K562 (cell line): ENCODE data around the gene LRRC47. TPM values are rescaled to one million over a fixed set of nuclear protein-coding genes. Genes with fewer than 3 reads are reported as not detected.
A peak's percentile ranks its signal among the peaks of the same experiment; 100 is the strongest.

Experiments used
- ATAC-seq: fragments of 200-7000 bp; cut with Tn5 transposase; 3 replicates; pipeline ENCODE4 v1.9.1; 2020; ENCODE audit warnings: moderate library complexity
- BruUV-seq: library from RNA; stranded (reverse); fragments of 400-500 nt; replicated peaks from 2 replicates; lab custom pipeline; 2021; lab: Mats Ljungman, UMichigan
- CTCF ChIA-PET: fragments of 300-600 bp; formaldehyde crosslinking; extraction: SDS; loops from one replicate; lab custom pipeline; 2021; ENCODE audit warnings: low intra/inter-chr PET ratio; lab: Yijun Ruan, JAX
- POLR2A ChIA-PET: fragments of 300-600, 350-650 bp; sonication (Branson Sonifier 250); formaldehyde crosslinking; extraction: SDS; loops from one replicate; lab custom pipeline; 2021; ENCODE audit warnings: antibody characterized with exemption, inconsistent platforms; lab: Yijun Ruan, JAX
- DNase-seq, 4 experiments: peaks; one replicate each; pipeline versions ENCODE4 v3.0.0 to v3.0.0-alpha.2; 2011 to 2018; ENCODE audit warnings: low spot score in 3 of 4, mixed read lengths in 3 of 4; ENCODE audit errors: extremely low read depth in 1 of 4
- FAIRE-seq: peaks from 2 replicates; lab custom pipeline; 2011; peaks lifted over from hg19 to GRCh38; lab: Jason Lieb, UNC
- H2AFZ ChIP-seq: 2 replicates; pipeline ENCODE4 v1.6.0; 2011; ENCODE audit warnings: low read depth, low read length, control low read depth, inconsistent platforms
- H3K27ac ChIP-seq: fragments of 200-600 bp; 3 replicates; pipeline ENCODE4 v1.8.0; 2011; ENCODE audit warnings: low read depth, mild to moderate bottlenecking, control low read depth, inconsistent platforms, low read length, moderate library complexity, mixed read lengths; ENCODE audit errors: extremely low read depth
- H3K27me3 ChIP-seq, 2 experiments: fragments of 300-600 bp in 1 of 2; 2 replicates in 1 of 2; 3 replicates in 1 of 2; pipeline versions ENCODE4 v1.6.0 to v1.8.0; 2011; ENCODE audit warnings: inconsistent platforms in 2 of 2, low read length in 2 of 2, mild to moderate bottlenecking in 1 of 2, mixed read lengths in 1 of 2, moderate library complexity in 1 of 2; ENCODE audit not compliant: control insufficient read depth in 2 of 2, insufficient read depth in 2 of 2
- H3K36me3 ChIP-seq: fragments of 300-600 bp; 3 replicates; pipeline ENCODE4 v1.8.0; 2011; ENCODE audit warnings: mild to moderate bottlenecking, low read length, inconsistent platforms; ENCODE audit not compliant: control insufficient read depth, insufficient read depth
- H3K4me1 ChIP-seq, 2 experiments: fragments of 200-600 bp in 1 of 2; replicated peaks in 1 of 2; 2 replicates in 1 of 2; 3 replicates in 1 of 2; pipeline versions ENCODE4 v1.5.1 to v1.8.0; 2011; ENCODE audit warnings: inconsistent platforms in 2 of 2, low read length in 2 of 2, mild to moderate bottlenecking in 1 of 2, mixed read lengths in 1 of 2, moderate library complexity in 1 of 2; ENCODE audit not compliant: control insufficient read depth in 2 of 2, insufficient read depth in 2 of 2
- H3K4me2 ChIP-seq: 2 replicates; pipeline ENCODE4 v1.6.1; 2011; ENCODE audit warnings: low read length, control low read depth, inconsistent platforms, mixed read lengths; ENCODE audit not compliant: insufficient read depth
- H3K4me3 ChIP-seq: fragments of 200-600 bp; sonication (generic), shearing (Covaris generic); 2 replicates; pipeline ENCODE4 v1.5.1; 2016; ENCODE audit warnings: control low read depth, inconsistent platforms
- H3K79me2 ChIP-seq: fragments of 200-600 bp; 3 replicates; pipeline ENCODE4 v1.8.0; 2011; ENCODE audit warnings: low read length, inconsistent platforms; ENCODE audit not compliant: control insufficient read depth, insufficient read depth
- H3K9ac ChIP-seq, 2 experiments: 2 replicates each; pipeline versions ENCODE4 v1.6.0 to v1.6.1; 2011; ENCODE audit warnings: low read depth in 2 of 2, low read length in 2 of 2, control low read depth in 1 of 2, inconsistent platforms in 1 of 2, mild to moderate bottlenecking in 1 of 2, mixed read lengths in 1 of 2; ENCODE audit not compliant: insufficient read depth in 1 of 2
- H3K9me1 ChIP-seq: one replicate; pipeline ENCODE4 v1.6.0; 2011; ENCODE audit warnings: inconsistent platforms, mild to moderate bottlenecking, low read length, moderate library complexity; ENCODE audit not compliant: control insufficient read depth, insufficient read depth
- H3K9me3 ChIP-seq: replicated peaks from 2 replicates; pipeline ENCODE4 v1.5.1; 2011; ENCODE audit warnings: low read depth, low read length, inconsistent platforms; ENCODE audit not compliant: control insufficient read depth, insufficient read depth
- H4K20me1 ChIP-seq: replicated peaks from 2 replicates; pipeline ENCODE4 v1.6.1; 2011; ENCODE audit warnings: low read length, inconsistent platforms, mixed read lengths; ENCODE audit not compliant: control insufficient read depth, insufficient read depth
- AFF1 ChIP-seq, 2 experiments: fragments of 450-650 bp; IDR thresholded peaks; 2 replicates each; pipeline ENCODE4 v1.6.1; 2018; ENCODE audit warnings: mild to moderate bottlenecking in 2 of 2, low read depth in 1 of 2; ENCODE audit not compliant: partially characterized antibody in 2 of 2
- CBFA2T2 ChIP-seq: fragments of 450-650 bp; conservative IDR thresholded peaks from 2 replicates; pipeline ENCODE4 v1.6.1; 2017; ENCODE audit warnings: mild to moderate bottlenecking
- EGR1 ChIP-seq: fragments of 450-650 bp; conservative IDR thresholded peaks from 2 replicates; pipeline ENCODE4 v1.6.1; 2017; ENCODE audit warnings: mild to moderate bottlenecking
- EP300 ChIP-seq: IDR thresholded peaks from 2 replicates; pipeline ENCODE4 v1.6.1; 2012; ENCODE audit warnings: low read length, improper control_type of control experiment
- FOXP4 ChIP-seq: sonication (generic); formaldehyde crosslinking; IDR thresholded peaks from 2 replicates; pipeline ENCODE4 v1.8.0; 2022; ENCODE audit warnings: mild to moderate bottlenecking, missing genetic modification reagents, borderline replicate concordance
- HDAC2 ChIP-seq: fragments of 450-650 bp; IDR thresholded peaks from 2 replicates; pipeline ENCODE4 v1.6.1; 2016; ENCODE audit warnings: mild to moderate bottlenecking
- KAT7 ChIP-seq: sonication (generic); formaldehyde crosslinking; IDR thresholded peaks from 2 replicates; pipeline ENCODE4 v1.8.0; 2022; ENCODE audit warnings: missing genetic modification reagents, mild to moderate bottlenecking, borderline replicate concordance
- MEF2D ChIP-seq: conservative IDR thresholded peaks from 2 replicates; pipeline ENCODE4 v1.6.1; 2016; ENCODE audit warnings: low read depth, missing genetic modification characterization, missing compliant biosample characterization
- NCOR1 ChIP-seq: fragments of 450-650 bp; IDR thresholded peaks from 2 replicates; pipeline ENCODE4 v1.6.1; 2016; ENCODE audit warnings: mild to moderate bottlenecking, moderate library complexity
- NFRKB ChIP-seq: fragments of 450-650 bp; IDR thresholded peaks from 2 replicates; pipeline ENCODE4 v1.6.1; 2016; ENCODE audit warnings: low read depth
- TFAM ChIP-seq: fragments of 250-450 bp; sonication (Bioruptor Pico); conservative IDR thresholded peaks from 2 replicates; pipeline ENCODE4 v1.5.0; 2021; ENCODE audit warnings: mild to moderate bottlenecking, moderate library complexity
- ZNF551 ChIP-seq: fragments of 250-450 bp; sonication (Bioruptor Pico); IDR thresholded peaks from 2 replicates; pipeline ENCODE4 v1.5.0; 2021; ENCODE audit warnings: mild to moderate bottlenecking, moderate library complexity
- WGBS: fragments of 100-300 bp; shearing (Covaris generic); methylation state at CpG from one replicate; pipeline ENCODE4 v1.1.6; 2016; ENCODE audit warnings: low coverage, mixed read lengths; ENCODE audit not compliant: insufficient coverage; ENCODE audit errors: missing lambda C conversion rate; 5-methylcytosine and 5-hydroxymethylcytosine counted together
- in situ Hi-C: fragments of 300-500 bp; cut with MboI; formaldehyde crosslinking; loops from 4 replicates; pipeline ENCODE4 v1.15.0; 2018; ENCODE audit warnings: inconsistent platforms, mixed read lengths
- intact Hi-C: fragments of 100-400 bp; cut with micrococcal nuclease; formaldehyde crosslinking; loops from 2 replicates; pipeline ENCODE4 v1.14.2; 2022
- polyA plus RNA-seq, 8 experiments: library from polyadenylated mRNA; depleted of rRNA in 4 of 8; stranded (reverse) in 5 of 8; unstranded in 3 of 8; fragments of >200 nt; fragmentation: Nextera tagmentation in 2 of 8; fragmentation: Illumina TruSeq in 1 of 8; extraction: Ambion mirVana in 2 of 8; extraction: Trizol in 1 of 8; gene quantifications; 2 replicates each; pipeline versions ENCODE4 v1.2.1 to v1.2.3, GENCODE V29; 2011 to 2014; ENCODE audit warnings: inconsistent platforms in 1 of 8, missing spikeins in 1 of 8
- total RNA-seq, 7 experiments: library from RNA; depleted of rRNA in 6 of 7; stranded (reverse); fragments of >200 nt in 6 of 7; fragmentation: Illumina TruSeq in 2 of 7; extraction: Trizol in 2 of 7; gene quantifications; 2 replicates each; pipeline versions ENCODE4 v1.2.1 to v1.2.3, GENCODE V29; 2011 to 2021; ENCODE audit warnings: low replicate concordance in 1 of 7
- TF ChIP-seq, protein P1 (sequence below), 2 experiments: fragments of 450-650 bp; conservative IDR thresholded peaks; 2 replicates each; pipeline ENCODE4 v1.6.1; 2017; ENCODE audit warnings: mild to moderate bottlenecking in 2 of 2, moderate library complexity in 2 of 2
- TF ChIP-seq, protein P2 (sequence below): sonication (generic); formaldehyde crosslinking; IDR thresholded peaks from 2 replicates; pipeline ENCODE4 v1.8.0; 2022; ENCODE audit warnings: missing genetic modification reagents, mild to moderate bottlenecking, moderate library complexity, borderline replicate concordance

Gene LRRC47
- total and polyA plus RNA-seq, 9 of the 15 experiments (the other 6 are each of a cell fraction or from before 2014, with no cell fraction given) = 4.6 to 68.0 (median 35.9) TPM

GRCh38 chr1:3759796-3760195, 36.5 kb downstream of the LRRC47 start:
- FAIRE-seq = peak; percentile 82
- CTCF ChIA-PET = no interaction called here
- WGBS = 4% methylated on average over 6 of the region's 6 CpGs
- TF ChIP-seq CBFA2T2 (peak; percentile 89), FOXP4 (no peak), ZNF551 (no peak), EGR1 (no peak), MEF2D (tag) (no peak), TFAM (CRISPR knock-in tag) (no peak), HDAC2 (0 out of 2 replicates have a peak, but pooled peaks have one; percentile 38), NFRKB (no peak), AFF1 (IDR thresholded peaks at IDR 0.05; ENCODE audit: low read depth in 1 of 2, partially characterized antibody in 2 of 2) (no peak), EP300 (peak; percentile 43; the same call in 1 of the 2 replicates), KAT7 (no peak), NCOR1 (peak; percentile 65)
- TF ChIP-seq, protein P1, sequence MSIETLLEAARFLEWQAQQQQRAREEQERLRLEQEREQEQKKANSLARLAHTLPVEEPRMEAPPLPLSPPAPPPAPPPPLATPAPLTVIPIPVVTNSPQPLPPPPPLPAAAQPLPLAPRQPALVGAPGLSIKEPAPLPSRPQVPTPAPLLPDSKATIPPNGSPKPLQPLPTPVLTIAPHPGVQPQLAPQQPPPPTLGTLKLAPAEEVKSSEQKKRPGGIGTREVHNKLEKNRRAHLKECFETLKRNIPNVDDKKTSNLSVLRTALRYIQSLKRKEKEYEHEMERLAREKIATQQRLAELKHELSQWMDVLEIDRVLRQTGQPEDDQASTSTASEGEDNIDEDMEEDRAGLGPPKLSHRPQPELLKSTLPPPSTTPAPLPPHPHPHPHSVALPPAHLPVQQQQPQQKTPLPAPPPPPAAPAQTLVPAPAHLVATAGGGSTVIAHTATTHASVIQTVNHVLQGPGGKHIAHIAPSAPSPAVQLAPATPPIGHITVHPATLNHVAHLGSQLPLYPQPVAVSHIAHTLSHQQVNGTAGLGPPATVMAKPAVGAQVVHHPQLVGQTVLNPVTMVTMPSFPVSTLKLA (conservative IDR thresholded peaks at IDR 0.05) = 0 out of 4 replicates have a peak, but pooled peaks of 1 of the 2 experiments have one; percentile 18
- TF ChIP-seq, protein P2, sequence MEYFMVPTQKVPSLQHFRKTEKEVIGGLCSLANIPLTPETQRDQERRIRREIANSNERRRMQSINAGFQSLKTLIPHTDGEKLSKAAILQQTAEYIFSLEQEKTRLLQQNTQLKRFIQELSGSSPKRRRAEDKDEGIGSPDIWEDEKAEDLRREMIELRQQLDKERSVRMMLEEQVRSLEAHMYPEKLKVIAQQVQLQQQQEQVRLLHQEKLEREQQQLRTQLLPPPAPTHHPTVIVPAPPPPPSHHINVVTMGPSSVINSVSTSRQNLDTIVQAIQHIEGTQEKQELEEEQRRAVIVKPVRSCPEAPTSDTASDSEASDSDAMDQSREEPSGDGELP (CRISPR knock-in tag) = peak; percentile 33; the same call in 1 of the 2 replicates

More at GRCh38 chr1:3759796-3760195, 36.5 kb downstream of the LRRC47 start:
- Histone ChIP-seq H3K9me1 (no peaks in the 10 kb centered on the region), H3K4me3 (no peak overlapping the region), H3K4me1 (peaks cover 11 to 52% of the 10 kb centered on the region in 2 experiments; a peak in 4 of 5 replicates), H3K9me3 (no peaks in the 10 kb centered on the region), H2AFZ (no peak overlapping the region), H3K79me2 (no peaks in the 10 kb centered on the region), H3K4me2 (peak overlapping the region; percentile 20; the same call in 1 of the 2 replicates), H4K20me1 (no peaks in the 10 kb centered on the region), H3K27me3 (peaks cover 10 to 46% of the 10 kb centered on the region in 2 experiments; a peak in 4 of 5 replicates), H3K36me3 (no peaks in the 10 kb centered on the region), H3K9ac (peak overlapping the region in 1 of 2 experiments; percentile 3; a peak in 1 of 4 replicates), H3K27ac (no peak overlapping the region)
- BruUV-seq = no TSS peak
- in situ Hi-C loops = no loop called here
- ATAC-seq (peak; percentile 70), DNase-seq (peak in 2 of 4 experiments; percentile 71 to 80)
- intact Hi-C loops = no loop called here
- POLR2A ChIA-PET = interaction anchor here (0.6 to 3.7 kb wide), 6 partner anchors 10 to 328 kb away, joined by 3 to 14 read pairs (median 4); no protein-coding TSS in a partner anchor
